Right renal pelvis (tissue), 4 donors: ENCODE measurements around the gene CRYGD. TPM values are rescaled to one million over a fixed set of nuclear protein-coding genes. Genes with fewer than 3 reads are reported as not detected.

Experiments used
- DNase-seq, 4 donors: peaks; one replicate each; pipeline ENCODE4 v3.0.0-alpha.2; 2013; ENCODE audit warnings: low read depth in 4 of 4, low spot score in 3 of 4, missing footprints in 1 of 4
- polyA plus RNA-seq, 4 donors: library from polyadenylated mRNA; unstranded; fragments of 120-200 nt; gene quantifications; one replicate each; pipeline ENCODE4 v1.2.1, GENCODE V29; 2013; ENCODE audit not compliant: insufficient read length in 4 of 4

CRYGD gene
- polyA plus RNA-seq, 4 donors = 0.42 TPM; not detected in 3

DNA sequence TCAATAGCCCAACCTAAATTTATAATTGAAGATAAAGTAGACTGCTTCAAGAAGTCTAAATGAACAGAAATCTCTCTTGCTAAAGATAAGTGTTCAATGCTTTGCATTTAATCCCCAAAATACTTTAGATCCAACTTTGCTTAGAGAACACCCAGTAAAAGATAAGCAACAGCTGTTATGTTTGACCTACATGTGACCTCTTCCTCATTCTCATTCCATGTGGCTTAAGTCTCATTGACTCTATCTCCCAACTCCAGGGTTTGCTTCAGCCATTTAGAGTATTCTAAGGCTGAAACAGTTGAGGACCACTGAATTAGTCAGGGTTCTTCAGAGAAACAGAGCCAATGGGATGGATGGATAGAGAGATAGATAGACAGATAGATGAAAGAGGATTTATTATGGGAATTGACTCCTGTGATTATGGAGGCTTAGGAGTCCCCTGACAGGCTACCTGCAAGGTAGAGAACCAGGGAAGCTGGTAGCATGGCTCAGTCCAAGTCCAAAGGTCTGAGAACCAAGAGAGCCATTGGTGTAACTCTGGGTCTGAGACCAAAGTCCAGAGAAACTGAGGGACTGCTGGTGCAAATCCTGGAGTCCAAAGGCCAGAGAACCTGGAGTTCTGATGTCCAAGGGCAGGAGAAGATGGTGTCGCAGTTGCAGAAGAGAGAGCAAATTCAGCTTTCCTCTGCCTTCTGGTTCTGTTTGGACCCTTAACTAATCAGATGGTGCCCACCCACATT, 32.1 kb downstream of the CRYGD start:
- no peak for DNase-seq

GRCh38 chr2:208090420-208090819, 33.9 kb downstream of the CRYGD start:
- no peak for DNase-seq

DNA sequence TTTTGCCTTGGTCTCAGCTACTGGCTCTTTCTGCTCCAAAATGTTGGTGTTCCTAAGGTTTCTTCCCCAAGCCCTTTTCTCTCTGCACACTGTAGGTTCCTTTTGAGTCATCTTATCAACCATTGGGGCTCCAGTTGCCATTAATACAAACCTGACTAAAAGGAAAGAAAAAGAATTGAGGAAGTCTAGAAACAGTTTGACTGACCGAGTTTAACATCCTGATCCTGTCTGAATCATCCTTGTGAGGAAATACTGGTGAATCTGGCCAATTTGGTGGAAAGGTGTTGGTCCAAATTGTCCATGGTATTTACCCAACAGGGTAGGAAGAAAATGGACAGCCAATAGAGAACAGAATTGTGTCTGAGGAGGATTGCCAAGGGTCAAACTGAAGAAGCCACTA, 38.3 kb downstream of the CRYGD start:
- DNase-seq = no peak

- DNase-seq = no peak
These were observed 40.5 kb downstream of the CRYGD start for GRCh38 chr2:208083807-208084206.

GRCh38 chr2:208077276-208077675, 47.0 kb downstream of the CRYGD start:
- no peak for DNase-seq

DNA sequence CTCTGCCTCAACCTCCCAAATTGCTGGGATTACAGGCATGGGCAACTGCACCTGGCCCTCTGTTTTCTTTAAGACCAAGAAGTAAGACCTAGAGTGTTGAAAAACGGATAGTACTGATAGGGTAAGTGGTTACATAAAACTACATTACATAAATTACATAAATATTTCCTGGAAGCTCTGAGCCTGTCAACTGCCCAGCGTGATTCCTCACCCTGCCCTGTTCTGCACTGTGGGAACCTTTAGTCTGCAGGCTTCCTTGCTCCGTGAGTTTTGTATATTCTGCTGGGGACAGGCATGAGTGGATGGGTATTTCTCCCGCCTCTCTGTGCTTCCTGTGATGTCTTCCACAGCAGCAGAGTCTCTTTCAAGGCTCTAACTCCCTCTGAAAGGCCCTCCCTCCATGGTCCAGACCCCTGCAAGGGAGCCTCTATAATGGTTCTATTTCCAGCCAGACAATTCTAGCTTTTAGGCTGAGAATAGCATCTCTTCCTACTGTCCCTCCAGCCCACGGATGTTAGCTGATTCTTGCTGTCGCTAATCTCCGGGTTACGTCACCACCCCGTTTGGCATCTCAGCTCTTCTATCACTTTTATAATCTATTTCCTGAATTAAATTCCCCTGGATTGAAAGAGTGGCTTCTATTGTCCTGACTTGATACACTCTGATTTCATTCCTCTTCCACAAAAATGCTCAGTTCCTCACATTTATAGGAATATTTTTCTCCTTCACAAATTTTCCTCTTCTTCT, 49.5 kb downstream of the CRYGD start:
- DNase-seq = no peak

GRCh38 chr2:208072250-208072892, 52.0 kb downstream of the CRYGD start:
- DNase-seq = peak in 3 of 4 donors; percentile 20 to 53 (median 40)

Other genes starting within 250 kb of the CRYGD start
- gene PLEKHM3, start 99.0 kb downstream of the CRYGD start, polyA plus RNA-seq = 10 to 100 TPM; 12.4 to 17.4 (median 13.3) TPM
- gene CRYGC, start 5.3 kb upstream of the CRYGD start, polyA plus RNA-seq = not detected
- gene CRYGB, start 21.6 kb upstream of the CRYGD start, polyA plus RNA-seq = not detected
- gene CRYGA, start 39.1 kb upstream of the CRYGD start, polyA plus RNA-seq = not detected
- under 1 TPM in 3 of 4 donors, not detected in 1; 0.17 to 0.50 (median 0.31) TPM for gene C2orf80, start 65.5 kb upstream of the CRYGD start, polyA plus RNA-seq
- gene IDH1, start 130.5 kb upstream of the CRYGD start, polyA plus RNA-seq = 100 to 1,000 TPM in 2 of 4 donors, 10 to 100 TPM in 2; 94.1 to 125 (median 99.0) TPM
- gene PIKFYVE, start 141.7 kb upstream of the CRYGD start, polyA plus RNA-seq = 10 to 100 TPM; 22.7 to 28.0 (median 27.2) TPM